ENCODE data around the gene POC5. TPM values are rescaled to one million over a fixed set of nuclear protein-coding genes. Genes with fewer than 3 reads are reported as not detected.
A peak's percentile ranks its signal among the peaks of the same experiment; 100 is the strongest.
"Not testable (repeated sequence)": the region's sequence is repeated elsewhere in the genome, so short reads cannot be mapped to it uniquely, and the experiment has no call there.

Gene POC5
- polyA plus RNA-seq, 4 donors: 4.3 to 9.0 (median 6.7) TPM

- 7 to 27% (median 16%) methylated on average over 6 of the region's 6 CpGs for WGBS, 3 donors
- no peak for FAIRE-seq
- peak; percentile 46 to 56 for DNase-seq
- Histone ChIP-seq H3K36me3 (ENCODE audit: control insufficient read depth in 3 of 3, insufficient read depth in 2 of 3, low read depth in 1 of 3, low read length in 3 of 3) (no peaks in the 10 kb centered on the region), H3K27ac (ENCODE audit: low read depth in 1 of 3, low read length in 2 of 3) (no peak overlapping the region), H3K4me1 (ENCODE audit: control insufficient read depth in 3 of 3, insufficient read depth in 2 of 3, low read depth in 1 of 3, low read length in 2 of 3) (no peaks in the 10 kb centered on the region), H3K4me3 (ENCODE audit: low read depth in 1 of 3, low read length in 3 of 3) (no peak overlapping the region), H3K9me3 (ENCODE audit: control insufficient read depth in 2 of 2, insufficient read depth in 1 of 2, low read depth in 1 of 2, low read length in 1 of 2) (peaks cover 0 to 7% of the 10 kb centered on the region in 2 donors), H3K27me3 (ENCODE audit: control insufficient read depth in 3 of 3, insufficient read depth in 3 of 3, low read length in 3 of 3) (peaks cover 0 to 3% (median 2%) of the 10 kb centered on the region in 3 donors)
Measured at GRCh38 chr5:75734913-75735789, 17.9 kb upstream of the POC5 start.

- WGBS, 3 donors: 95 to 98% (median 96%) methylated on average over 1 of the region's 1 CpG
- DNase-seq (no peak), FAIRE-seq (no peak)
Measured at GRCh38 chr5:75733767-75734166, 16.5 kb upstream of the POC5 start.

GRCh38 chr5:75731515-75731914, 14.3 kb upstream of the POC5 start:
- H3K36me3 ChIP-seq (ENCODE audit: control insufficient read depth in 3 of 3, insufficient read depth in 2 of 3, low read depth in 1 of 3, low read length in 3 of 3); H3K4me1 ChIP-seq (ENCODE audit: control insufficient read depth in 3 of 3, insufficient read depth in 2 of 3, low read depth in 1 of 3, low read length in 2 of 3); H3K27ac ChIP-seq (ENCODE audit: low read depth in 1 of 3, low read length in 2 of 3); H3K9me3 ChIP-seq (ENCODE audit: control insufficient read depth in 2 of 2, insufficient read depth in 1 of 2, low read depth in 1 of 2, low read length in 1 of 2); DNase-seq; H3K4me3 ChIP-seq (ENCODE audit: low read depth in 1 of 3, low read length in 3 of 3); FAIRE-seq; H3K27me3 ChIP-seq (ENCODE audit: control insufficient read depth in 3 of 3, insufficient read depth in 3 of 3, low read length in 3 of 3): not testable (repeated sequence)
- 88 to 95% (median 91%) methylated on average over 4 of the region's 4 CpGs for WGBS, 3 donors

More at GRCh38 chr5:75733767-75734166, 16.5 kb upstream of the POC5 start:
- Histone ChIP-seq H3K9me3 (ENCODE audit: control insufficient read depth in 2 of 2, insufficient read depth in 1 of 2, low read depth in 1 of 2, low read length in 1 of 2) (peaks cover 0 to 7% of the 10 kb centered on the region in 2 donors), H3K4me1 (ENCODE audit: control insufficient read depth in 3 of 3, insufficient read depth in 2 of 3, low read depth in 1 of 3, low read length in 2 of 3) (peaks cover 0 to 5% (median 0%) of the 10 kb centered on the region in 3 donors), H3K4me3 (ENCODE audit: low read depth in 1 of 3, low read length in 3 of 3) (no peak overlapping the region), H3K36me3 (ENCODE audit: control insufficient read depth in 3 of 3, insufficient read depth in 2 of 3, low read depth in 1 of 3, low read length in 3 of 3) (no peaks in the 10 kb centered on the region), H3K27me3 (ENCODE audit: control insufficient read depth in 3 of 3, insufficient read depth in 3 of 3, low read length in 3 of 3) (peaks cover 0 to 3% (median 2%) of the 10 kb centered on the region in 3 donors), H3K27ac (ENCODE audit: low read depth in 1 of 3, low read length in 2 of 3) (no peak overlapping the region)

GRCh38 chr5:75729321-75729720, 12.1 kb upstream of the POC5 start:
- Histone ChIP-seq H3K27ac (ENCODE audit: low read depth in 1 of 3, low read length in 2 of 3) (peak overlapping the region in 1 of 3 donors; percentile 70), H3K27me3 (ENCODE audit: control insufficient read depth in 3 of 3, insufficient read depth in 3 of 3, low read length in 3 of 3) (peaks cover 0 to 3% (median 2%) of the 10 kb centered on the region in 3 donors), H3K36me3 (ENCODE audit: control insufficient read depth in 3 of 3, insufficient read depth in 2 of 3, low read depth in 1 of 3, low read length in 3 of 3) (no peaks in the 10 kb centered on the region), H3K4me1 (ENCODE audit: control insufficient read depth in 3 of 3, insufficient read depth in 2 of 3, low read depth in 1 of 3, low read length in 2 of 3) (peaks cover 0 to 5% (median 0%) of the 10 kb centered on the region in 3 donors), H3K9me3 (ENCODE audit: control insufficient read depth in 2 of 2, insufficient read depth in 1 of 2, low read depth in 1 of 2, low read length in 1 of 2) (peaks cover 0 to 7% of the 10 kb centered on the region in 2 donors), H3K4me3 (ENCODE audit: low read depth in 1 of 3, low read length in 3 of 3) (no peak overlapping the region)
- no peak for FAIRE-seq
- peak; percentile 36 to 70 for DNase-seq
- WGBS, 3 donors: 14 to 52% (median 32%) methylated on average over 3 of the region's 3 CpGs

- H3K27ac ChIP-seq (ENCODE audit: low read depth in 1 of 3, low read length in 2 of 3): no peak overlapping the region
- H3K9me3 ChIP-seq (ENCODE audit: control insufficient read depth in 2 of 2, insufficient read depth in 1 of 2, low read depth in 1 of 2, low read length in 1 of 2): no peaks in the 10 kb centered on the region
- H3K36me3 ChIP-seq (ENCODE audit: control insufficient read depth in 3 of 3, insufficient read depth in 2 of 3, low read depth in 1 of 3, low read length in 3 of 3): no peaks in the 10 kb centered on the region
- H3K4me3 ChIP-seq (ENCODE audit: low read depth in 1 of 3, low read length in 3 of 3): no peak overlapping the region
- DNase-seq (no peak), FAIRE-seq (no peak)
- no peaks in the 10 kb centered on the region for H3K27me3 ChIP-seq (ENCODE audit: control insufficient read depth in 3 of 3, insufficient read depth in 3 of 3, low read length in 3 of 3)
- H3K4me1 ChIP-seq (ENCODE audit: control insufficient read depth in 3 of 3, insufficient read depth in 2 of 3, low read depth in 1 of 3, low read length in 2 of 3): peaks cover 0 to 5% (median 0%) of the 10 kb centered on the region in 3 donors
- 71 to 86% (median 75%) methylated on average over 2 of the region's 2 CpGs for WGBS, 3 donors
Measured at GRCh38 chr5:75727931-75728330, 10.7 kb upstream of the POC5 start.

GRCh38 chr5:75726224-75726623, 9.0 kb upstream of the POC5 start:
- DNase-seq; H3K27ac ChIP-seq (ENCODE audit: low read depth in 1 of 3, low read length in 2 of 3); H3K9me3 ChIP-seq (ENCODE audit: control insufficient read depth in 2 of 2, insufficient read depth in 1 of 2, low read depth in 1 of 2, low read length in 1 of 2); H3K36me3 ChIP-seq (ENCODE audit: control insufficient read depth in 3 of 3, insufficient read depth in 2 of 3, low read depth in 1 of 3, low read length in 3 of 3); H3K4me1 ChIP-seq (ENCODE audit: control insufficient read depth in 3 of 3, insufficient read depth in 2 of 3, low read depth in 1 of 3, low read length in 2 of 3); H3K4me3 ChIP-seq (ENCODE audit: low read depth in 1 of 3, low read length in 3 of 3); H3K27me3 ChIP-seq (ENCODE audit: control insufficient read depth in 3 of 3, insufficient read depth in 3 of 3, low read length in 3 of 3); FAIRE-seq: not testable (repeated sequence)

GRCh38 chr5:75723378-75723777, 6.1 kb upstream of the POC5 start:
- H3K27ac ChIP-seq (ENCODE audit: low read depth in 1 of 3, low read length in 2 of 3): no peak overlapping the region
- no peak for DNase-seq
- no peaks in the 10 kb centered on the region for H3K36me3 ChIP-seq (ENCODE audit: control insufficient read depth in 3 of 3, insufficient read depth in 2 of 3, low read depth in 1 of 3, low read length in 3 of 3)
- H3K27me3 ChIP-seq (ENCODE audit: control insufficient read depth in 3 of 3, insufficient read depth in 3 of 3, low read length in 3 of 3): peaks cover 0 to 1% (median 0%) of the 10 kb centered on the region in 3 donors
- H3K4me1 ChIP-seq (ENCODE audit: control insufficient read depth in 3 of 3, insufficient read depth in 2 of 3, low read depth in 1 of 3, low read length in 2 of 3): no peaks in the 10 kb centered on the region
- H3K4me3 ChIP-seq (ENCODE audit: low read depth in 1 of 3, low read length in 3 of 3): no peak overlapping the region
- WGBS, 3 donors: 84 to 91% (median 85%) methylated on average over 1 of the region's 1 CpG
- no peak for FAIRE-seq
- no peaks in the 10 kb centered on the region for H3K9me3 ChIP-seq (ENCODE audit: control insufficient read depth in 2 of 2, insufficient read depth in 1 of 2, low read depth in 1 of 2, low read length in 1 of 2)

- no peak for FAIRE-seq
- no peak for DNase-seq
- no peak overlapping the region for H3K4me3 ChIP-seq (ENCODE audit: low read depth in 1 of 3, low read length in 3 of 3)
- WGBS, 3 donors: 65 to 88% (median 69%) methylated on average over 1 of the region's 1 CpG
- no peak overlapping the region for H3K27ac ChIP-seq (ENCODE audit: low read depth in 1 of 3, low read length in 2 of 3)
- H3K9me3 ChIP-seq (ENCODE audit: control insufficient read depth in 2 of 2, insufficient read depth in 1 of 2, low read depth in 1 of 2, low read length in 1 of 2): peaks cover 0 to 4% of the 10 kb centered on the region in 2 donors
- no peaks in the 10 kb centered on the region for H3K4me1 ChIP-seq (ENCODE audit: control insufficient read depth in 3 of 3, insufficient read depth in 2 of 3, low read depth in 1 of 3, low read length in 2 of 3)
- peaks cover 0 to 4% (median 0%) of the 10 kb centered on the region in 3 donors for H3K27me3 ChIP-seq (ENCODE audit: control insufficient read depth in 3 of 3, insufficient read depth in 3 of 3, low read length in 3 of 3)
- no peaks in the 10 kb centered on the region for H3K36me3 ChIP-seq (ENCODE audit: control insufficient read depth in 3 of 3, insufficient read depth in 2 of 3, low read depth in 1 of 3, low read length in 3 of 3)
Measured at GRCh38 chr5:75721573-75721972, 4.3 kb upstream of the POC5 start.

Measured in small intestine (tissue), 7 donors.